ENCODE data around the gene CXorf66. TPM values are rescaled to one million over a fixed set of nuclear protein-coding genes. Genes with fewer than 3 reads are reported as not detected.

Gene CXorf66
- total and polyA plus RNA-seq, 2 of the 13 experiments (the other 11 are each of a cell fraction or from before 2014, with no cell fraction given), result not detected

DNA sequence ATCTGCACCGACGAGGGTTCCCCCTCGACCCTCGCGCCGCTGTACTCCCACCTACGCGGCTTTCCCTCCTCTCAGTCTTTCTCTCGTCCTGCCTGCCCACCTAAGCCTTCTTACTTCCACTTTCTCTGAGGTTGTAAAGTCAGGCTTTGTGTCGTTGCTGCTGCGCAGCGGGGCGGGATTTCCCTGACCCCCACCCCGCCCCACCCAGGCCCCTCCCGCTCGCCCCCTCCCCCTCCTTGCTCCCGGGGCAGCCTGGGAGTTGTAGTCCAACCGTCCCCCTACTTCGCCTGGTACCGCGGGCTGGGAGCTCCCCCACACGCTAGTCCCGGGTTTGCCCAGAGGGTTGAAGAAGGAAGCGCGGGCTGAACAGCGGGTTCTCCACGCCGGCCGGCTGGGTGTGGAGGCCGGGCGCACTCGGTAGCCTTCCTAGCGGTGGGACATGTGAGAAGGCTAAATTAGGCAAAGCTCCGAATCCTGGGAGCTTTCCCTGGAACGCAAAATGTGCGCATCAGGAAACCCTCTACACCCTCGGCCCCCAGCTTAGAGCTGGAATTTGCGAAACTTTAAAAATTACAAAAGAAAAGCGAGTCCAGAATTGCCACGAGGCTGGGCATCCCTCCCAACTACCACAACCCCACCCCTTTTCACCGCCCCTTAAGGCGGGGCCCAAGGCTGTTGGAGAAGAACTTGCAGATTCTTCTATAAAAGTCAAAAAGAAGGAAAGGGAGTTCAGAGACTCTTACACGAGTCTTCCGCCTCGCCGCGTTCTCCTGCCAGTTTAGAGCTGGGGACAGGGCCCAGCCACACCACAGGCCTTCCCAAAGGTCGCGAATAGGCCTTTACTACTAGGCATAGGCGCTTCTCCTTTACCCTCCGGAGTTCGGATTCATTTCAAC is 32.2 kb downstream of the CXorf66 start, which contains the start of gene ATP11C (continued):
- no peak for TF ChIP-seq PTBP1 (IDR thresholded peaks at IDR 0.05; ENCODE audit: low read depth, low read length, poor library complexity, severe bottlenecking)
- TF ChIP-seq ZNF33B (CRISPR knock-in tag; IDR thresholded peaks at IDR 0.05), result no peak
- TF ChIP-seq, protein P1, sequence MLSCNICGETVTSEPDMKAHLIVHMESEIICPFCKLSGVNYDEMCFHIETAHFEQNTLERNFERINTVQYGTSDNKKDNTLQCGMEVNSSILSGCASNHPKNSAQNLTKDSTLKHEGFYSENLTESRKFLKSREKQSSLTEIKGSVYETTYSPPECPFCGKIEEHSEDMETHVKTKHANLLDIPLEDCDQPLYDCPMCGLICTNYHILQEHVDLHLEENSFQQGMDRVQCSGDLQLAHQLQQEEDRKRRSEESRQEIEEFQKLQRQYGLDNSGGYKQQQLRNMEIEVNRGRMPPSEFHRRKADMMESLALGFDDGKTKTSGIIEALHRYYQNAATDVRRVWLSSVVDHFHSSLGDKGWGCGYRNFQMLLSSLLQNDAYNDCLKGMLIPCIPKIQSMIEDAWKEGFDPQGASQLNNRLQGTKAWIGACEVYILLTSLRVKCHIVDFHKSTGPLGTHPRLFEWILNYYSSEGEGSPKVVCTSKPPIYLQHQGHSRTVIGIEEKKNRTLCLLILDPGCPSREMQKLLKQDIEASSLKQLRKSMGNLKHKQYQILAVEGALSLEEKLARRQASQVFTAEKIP (CRISPR knock-in tag; IDR thresholded peaks at IDR 0.05; ENCODE audit: borderline replicate concordance), result no peak
- no peak for TF ChIP-seq NFIB (CRISPR knock-in tag; IDR thresholded peaks at IDR 0.05; ENCODE audit: borderline replicate concordance)
- no peak for TF ChIP-seq SIN3A (IDR thresholded peaks at IDR 0.05; ENCODE audit: borderline replicate concordance, low read depth, low read length)
- TF ChIP-seq, protein P2, sequence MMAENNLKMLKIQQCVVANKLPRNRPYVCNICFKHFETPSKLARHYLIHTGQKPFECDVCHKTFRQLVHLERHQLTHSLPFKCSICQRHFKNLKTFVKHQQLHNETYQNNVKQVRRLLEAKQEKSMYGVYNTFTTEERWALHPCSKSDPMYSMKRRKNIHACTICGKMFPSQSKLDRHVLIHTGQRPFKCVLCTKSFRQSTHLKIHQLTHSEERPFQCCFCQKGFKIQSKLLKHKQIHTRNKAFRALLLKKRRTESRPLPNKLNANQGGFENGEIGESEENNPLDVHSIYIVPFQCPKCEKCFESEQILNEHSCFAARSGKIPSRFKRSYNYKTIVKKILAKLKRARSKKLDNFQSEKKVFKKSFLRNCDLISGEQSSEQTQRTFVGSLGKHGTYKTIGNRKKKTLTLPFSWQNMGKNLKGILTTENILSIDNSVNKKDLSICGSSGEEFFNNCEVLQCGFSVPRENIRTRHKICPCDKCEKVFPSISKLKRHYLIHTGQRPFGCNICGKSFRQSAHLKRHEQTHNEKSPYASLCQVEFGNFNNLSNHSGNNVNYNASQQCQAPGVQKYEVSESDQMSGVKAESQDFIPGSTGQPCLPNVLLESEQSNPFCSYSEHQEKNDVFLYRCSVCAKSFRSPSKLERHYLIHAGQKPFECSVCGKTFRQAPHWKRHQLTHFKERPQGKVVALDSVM (CRISPR knock-in tag; IDR thresholded peaks at IDR 0.05), result no peak
- peak; percentile 42; the same call in 1 of the 2 replicates for TF ChIP-seq ELF1 (CRISPR knock-in tag; IDR thresholded peaks at IDR 0.05)
- no peak for TF ChIP-seq RFXAP (CRISPR knock-in tag; IDR thresholded peaks at IDR 0.05; ENCODE audit: borderline replicate concordance)
- TF ChIP-seq, protein P3, sequence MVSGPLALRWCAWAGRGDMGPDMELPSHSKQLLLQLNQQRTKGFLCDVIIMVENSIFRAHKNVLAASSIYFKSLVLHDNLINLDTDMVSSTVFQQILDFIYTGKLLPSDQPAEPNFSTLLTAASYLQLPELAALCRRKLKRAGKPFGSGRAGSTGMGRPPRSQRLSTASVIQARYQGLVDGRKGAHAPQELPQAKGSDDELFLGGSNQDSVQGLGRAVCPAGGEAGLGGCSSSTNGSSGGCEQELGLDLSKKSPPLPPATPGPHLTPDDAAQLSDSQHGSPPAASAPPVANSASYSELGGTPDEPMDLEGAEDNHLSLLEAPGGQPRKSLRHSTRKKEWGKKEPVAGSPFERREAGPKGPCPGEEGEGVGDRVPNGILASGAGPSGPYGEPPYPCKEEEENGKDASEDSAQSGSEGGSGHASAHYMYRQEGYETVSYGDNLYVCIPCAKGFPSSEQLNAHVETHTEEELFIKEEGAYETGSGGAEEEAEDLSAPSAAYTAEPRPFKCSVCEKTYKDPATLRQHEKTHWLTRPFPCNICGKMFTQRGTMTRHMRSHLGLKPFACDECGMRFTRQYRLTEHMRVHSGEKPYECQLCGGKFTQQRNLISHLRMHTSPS (CRISPR knock-in tag; IDR thresholded peaks at IDR 0.05; ENCODE audit: low read depth), result no peak
- no peak for TF ChIP-seq MBD4 (IDR thresholded peaks at IDR 0.05; ENCODE audit: borderline replicate concordance, low read length)
- no peak for TF ChIP-seq ZEB1 (IDR thresholded peaks at IDR 0.05; ENCODE audit: insufficient replicate concordance, low read depth)
- no peak for TF ChIP-seq PCBP1 (IDR thresholded peaks at IDR 0.05; ENCODE audit: borderline replicate concordance, low read depth, low read length)
- TF ChIP-seq, protein P4, sequence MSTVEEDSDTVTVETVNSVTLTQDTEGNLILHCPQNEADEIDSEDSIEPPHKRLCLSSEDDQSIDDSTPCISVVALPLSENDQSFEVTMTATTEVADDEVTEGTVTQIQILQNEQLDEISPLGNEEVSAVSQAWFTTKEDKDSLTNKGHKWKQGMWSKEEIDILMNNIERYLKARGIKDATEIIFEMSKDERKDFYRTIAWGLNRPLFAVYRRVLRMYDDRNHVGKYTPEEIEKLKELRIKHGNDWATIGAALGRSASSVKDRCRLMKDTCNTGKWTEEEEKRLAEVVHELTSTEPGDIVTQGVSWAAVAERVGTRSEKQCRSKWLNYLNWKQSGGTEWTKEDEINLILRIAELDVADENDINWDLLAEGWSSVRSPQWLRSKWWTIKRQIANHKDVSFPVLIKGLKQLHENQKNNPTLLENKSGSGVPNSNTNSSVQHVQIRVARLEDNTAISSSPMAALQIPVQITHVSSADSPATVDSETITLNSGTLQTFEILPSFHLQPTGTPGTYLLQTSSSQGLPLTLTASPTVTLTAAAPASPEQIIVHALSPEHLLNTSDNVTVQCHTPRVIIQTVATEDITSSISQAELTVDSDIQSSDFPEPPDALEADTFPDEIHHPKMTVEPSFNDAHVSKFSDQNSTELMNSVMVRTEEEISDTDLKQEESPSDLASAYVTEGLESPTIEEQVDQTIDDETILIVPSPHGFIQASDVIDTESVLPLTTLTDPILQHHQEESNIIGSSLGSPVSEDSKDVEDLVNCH (CRISPR knock-in tag; IDR thresholded peaks at IDR 0.05), result no peak
- TF ChIP-seq ZNF552 (CRISPR knock-in tag; IDR thresholded peaks at IDR 0.05; ENCODE audit: borderline replicate concordance), result no peak
- TF ChIP-seq NONO (IDR thresholded peaks at IDR 0.05), result no peak
- no peak for TF ChIP-seq NONO (CRISPR knock-in tag; conservative IDR thresholded peaks at IDR 0.05)
- no peak for TF ChIP-seq SIX1 (CRISPR knock-in tag; IDR thresholded peaks at IDR 0.05; ENCODE audit: borderline replicate concordance)
- TF ChIP-seq ZFX (CRISPR knock-in tag; IDR thresholded peaks at IDR 0.05; ENCODE audit: low read depth), result peak; percentile 81
- TF ChIP-seq, protein P5, sequence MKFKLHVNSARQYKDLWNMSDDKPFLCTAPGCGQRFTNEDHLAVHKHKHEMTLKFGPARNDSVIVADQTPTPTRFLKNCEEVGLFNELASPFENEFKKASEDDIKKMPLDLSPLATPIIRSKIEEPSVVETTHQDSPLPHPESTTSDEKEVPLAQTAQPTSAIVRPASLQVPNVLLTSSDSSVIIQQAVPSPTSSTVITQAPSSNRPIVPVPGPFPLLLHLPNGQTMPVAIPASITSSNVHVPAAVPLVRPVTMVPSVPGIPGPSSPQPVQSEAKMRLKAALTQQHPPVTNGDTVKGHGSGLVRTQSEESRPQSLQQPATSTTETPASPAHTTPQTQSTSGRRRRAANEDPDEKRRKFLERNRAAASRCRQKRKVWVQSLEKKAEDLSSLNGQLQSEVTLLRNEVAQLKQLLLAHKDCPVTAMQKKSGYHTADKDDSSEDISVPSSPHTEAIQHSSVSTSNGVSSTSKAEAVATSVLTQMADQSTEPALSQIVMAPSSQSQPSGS (CRISPR knock-in tag; IDR thresholded peaks at IDR 0.05), result no peak
